KOPT-K1 (cell line): ENCODE measurements around the gene RIPK3.
"Not testable (repeated sequence)": the region's sequence is repeated elsewhere in the genome, so short reads cannot be mapped to it uniquely, and the experiment has no call there.

Experiments used
- H3K27ac ChIP-seq: fragments of 200-600 bp; sonication (generic); 2 replicates; pipeline ENCODE4 v1.5.1; 2016; ENCODE audit warnings: antibody characterized with exemption, mild to moderate bottlenecking, low read depth, low read length; ENCODE audit not compliant: poor library complexity, severe bottlenecking
- H3K36me3 ChIP-seq: fragments of 200-600 bp; sonication (generic); 2 replicates; pipeline ENCODE4 v1.5.1; 2017; ENCODE audit warnings: antibody characterized with exemption, mild to moderate bottlenecking, low read length, moderate library complexity; ENCODE audit not compliant: insufficient read depth
- H3K9me3 ChIP-seq: fragments of 200-600 bp; sonication (generic); 2 replicates; pipeline ENCODE4 v1.5.1; 2017; ENCODE audit warnings: antibody characterized with exemption, low read length, mild to moderate bottlenecking; ENCODE audit not compliant: insufficient read depth, poor library complexity, severe bottlenecking

The RIPK3 gene

DNA sequence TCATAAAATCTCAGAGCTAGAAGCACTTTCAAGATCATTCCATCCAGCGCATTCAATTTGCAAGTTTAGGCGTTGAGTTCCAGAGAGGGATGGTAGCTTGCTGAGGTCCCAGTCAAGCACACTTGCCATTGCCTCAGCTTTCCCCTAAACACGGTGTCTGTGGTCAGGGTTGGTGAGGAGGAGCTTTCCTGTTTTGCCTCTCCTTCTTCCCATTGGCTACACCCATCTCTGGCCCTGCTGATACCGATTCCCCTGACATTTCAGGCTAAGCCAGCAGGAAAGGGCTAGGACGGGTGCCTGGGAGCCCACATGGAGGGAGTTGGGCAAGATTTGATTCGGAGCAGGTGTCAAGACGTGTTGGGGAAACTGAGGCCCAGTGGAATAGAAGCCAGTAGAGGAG lies 37.3 kb upstream of the RIPK3 start:
- H3K27ac ChIP-seq, result no peak overlapping the region
- H3K36me3 ChIP-seq, result no peaks in the 10 kb centered on the region
- no peaks in the 10 kb centered on the region for H3K9me3 ChIP-seq

DNA sequence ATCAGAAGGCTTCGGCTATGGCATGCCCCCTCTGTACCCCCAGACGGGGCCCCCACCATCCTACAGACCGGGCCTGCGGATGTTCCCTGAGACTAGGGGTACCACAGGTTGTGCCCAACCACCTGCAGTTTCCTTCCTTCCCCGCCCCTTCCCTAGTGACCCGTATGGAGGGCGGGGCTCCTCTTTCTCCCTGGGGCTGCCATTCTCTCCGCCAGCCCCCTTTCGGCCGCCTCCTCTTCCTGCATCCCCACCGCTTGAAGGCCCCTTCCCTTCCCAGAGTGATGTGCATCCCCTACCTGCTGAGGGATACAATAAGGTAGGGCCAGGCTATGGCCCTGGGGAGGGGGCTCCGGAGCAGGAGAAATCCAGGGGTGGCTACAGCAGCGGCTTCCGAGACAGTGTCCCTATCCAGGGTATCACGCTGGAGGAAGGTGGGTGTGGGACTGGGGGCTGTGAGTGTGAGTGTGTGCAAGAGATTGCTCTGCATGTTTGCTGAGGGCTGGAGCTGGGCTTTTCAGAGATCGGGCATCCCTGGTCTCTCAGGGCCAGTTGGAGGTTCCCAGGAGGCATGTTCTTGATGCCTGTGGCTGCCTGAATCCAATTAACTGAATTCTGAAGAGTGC lies 36.8 kb upstream of the RIPK3 start:
- no peak overlapping the region for H3K27ac ChIP-seq
- H3K9me3 ChIP-seq, result no peaks in the 10 kb centered on the region
- H3K36me3 ChIP-seq, result no peaks in the 10 kb centered on the region

DNA sequence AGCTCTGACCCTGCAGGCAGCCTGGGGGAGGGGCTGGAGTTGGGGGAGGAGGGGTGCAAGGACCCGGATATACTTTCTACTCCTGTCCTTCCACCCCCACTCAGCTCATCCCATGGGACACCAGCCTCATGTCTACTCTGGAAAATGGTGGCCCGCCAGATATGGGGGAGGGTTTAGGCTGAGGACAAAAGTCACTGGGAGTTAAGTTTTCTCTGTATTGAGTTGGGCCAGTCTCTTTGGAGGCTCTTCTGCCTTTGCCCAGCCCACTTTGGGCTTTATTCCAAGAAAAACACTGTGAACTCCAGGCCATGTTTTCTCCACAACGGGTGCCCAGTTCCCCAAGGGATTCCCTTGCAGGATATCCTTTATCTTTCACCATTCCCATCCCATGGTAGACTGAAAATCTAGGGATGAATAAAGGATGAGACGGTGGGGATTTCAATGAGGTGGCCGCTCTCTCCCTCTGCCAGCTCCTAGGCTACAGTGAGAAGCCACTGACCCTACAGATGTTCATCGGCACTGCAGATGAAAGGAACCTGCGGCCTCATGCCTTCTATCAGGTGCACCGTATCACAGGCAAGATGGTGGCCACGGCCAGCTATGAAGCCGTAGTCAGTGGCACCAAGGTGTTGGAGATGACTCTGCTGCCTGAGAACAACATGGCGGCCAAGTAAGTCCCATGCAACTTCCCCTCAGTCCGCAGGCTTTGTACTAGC lies 33.1 kb upstream of the RIPK3 start:
- no peak overlapping the region for H3K27ac ChIP-seq
- H3K36me3 ChIP-seq, result no peaks in the 10 kb centered on the region

DNA sequence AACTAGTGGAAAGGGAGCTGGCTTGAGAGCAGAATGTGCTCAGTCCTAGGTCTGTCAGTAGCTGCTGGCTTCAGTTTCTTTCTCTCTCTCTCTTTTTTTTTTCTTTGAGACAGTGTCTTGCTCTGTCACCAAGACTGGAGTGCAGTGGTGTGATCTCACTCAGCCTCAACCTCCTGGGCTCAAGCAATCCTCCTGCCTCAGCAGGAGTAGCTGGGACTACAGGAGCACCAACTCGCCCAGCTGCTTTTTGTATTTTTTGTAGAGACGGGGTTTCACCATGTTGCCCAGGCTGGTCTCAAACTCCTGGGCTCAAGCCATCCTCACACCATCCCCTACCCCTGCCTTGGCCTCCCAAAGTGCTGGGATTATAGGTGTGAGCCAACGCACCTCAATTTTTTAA lies 31.8 kb upstream of the RIPK3 start:
- H3K27ac ChIP-seq, H3K36me3 ChIP-seq, H3K9me3 ChIP-seq: not testable (repeated sequence)

More for the DNA sequence above, 33.1 kb upstream of the RIPK3 start:
- no peaks in the 10 kb centered on the region for H3K9me3 ChIP-seq

DNA sequence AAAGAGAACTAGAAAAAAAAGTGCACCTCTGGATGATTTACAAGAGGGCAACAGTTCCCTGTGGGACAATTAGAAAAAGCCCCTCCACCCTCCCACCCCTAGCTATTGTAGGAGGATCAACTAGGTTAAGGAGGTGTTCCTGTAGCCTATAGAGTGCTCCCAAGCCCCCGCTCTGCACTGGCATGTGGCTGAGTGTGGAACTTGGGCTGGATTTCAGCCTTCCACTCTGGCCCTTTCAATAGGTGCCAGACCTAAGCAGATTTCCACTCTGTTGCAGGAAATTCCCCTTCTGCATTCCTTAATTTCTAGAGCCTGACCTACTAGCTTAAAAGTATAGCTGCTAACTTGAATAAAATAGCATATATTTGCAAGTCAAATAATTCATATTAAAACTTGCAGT lies 31.0 kb upstream of the RIPK3 start:
- Histone ChIP-seq H3K36me3 (no peaks in the 10 kb centered on the region), H3K27ac (no peak overlapping the region), H3K9me3 (no peaks in the 10 kb centered on the region)

DNA sequence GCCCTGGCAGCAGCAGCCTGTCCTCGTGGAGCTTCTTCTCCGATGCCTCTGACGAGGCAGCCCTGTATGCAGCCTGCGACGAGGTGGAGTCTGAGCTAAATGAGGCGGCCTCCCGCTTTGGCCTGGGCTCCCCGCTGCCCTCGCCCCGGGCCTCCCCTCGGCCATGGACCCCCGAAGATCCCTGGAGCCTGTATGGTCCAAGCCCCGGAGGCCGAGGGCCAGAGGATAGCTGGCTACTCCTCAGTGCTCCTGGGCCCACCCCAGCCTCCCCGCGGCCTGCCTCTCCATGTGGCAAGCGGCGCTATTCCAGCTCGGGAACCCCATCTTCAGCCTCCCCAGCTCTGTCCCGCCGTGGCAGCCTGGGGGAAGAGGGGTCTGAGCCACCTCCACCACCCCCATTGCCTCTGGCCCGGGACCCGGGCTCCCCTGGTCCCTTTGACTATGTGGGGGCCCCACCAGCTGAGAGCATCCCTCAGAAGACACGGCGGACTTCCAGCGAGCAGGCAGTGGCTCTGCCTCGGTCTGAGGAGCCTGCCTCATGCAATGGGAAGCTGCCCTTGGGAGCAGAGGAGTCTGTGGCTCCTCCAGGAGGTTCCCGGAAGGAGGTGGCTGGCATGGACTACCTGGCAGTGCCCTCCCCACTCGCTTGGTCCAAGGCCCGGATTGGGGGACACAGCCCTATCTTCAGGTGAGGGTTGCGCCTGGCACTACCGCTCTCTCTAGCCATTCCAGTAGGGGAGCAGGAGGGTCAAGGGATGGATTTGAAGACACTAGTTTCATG lies 30.3 kb upstream of the RIPK3 start:
- Histone ChIP-seq H3K36me3 (no peaks in the 10 kb centered on the region), H3K9me3 (no peaks in the 10 kb centered on the region), H3K27ac (no peak overlapping the region)

DNA sequence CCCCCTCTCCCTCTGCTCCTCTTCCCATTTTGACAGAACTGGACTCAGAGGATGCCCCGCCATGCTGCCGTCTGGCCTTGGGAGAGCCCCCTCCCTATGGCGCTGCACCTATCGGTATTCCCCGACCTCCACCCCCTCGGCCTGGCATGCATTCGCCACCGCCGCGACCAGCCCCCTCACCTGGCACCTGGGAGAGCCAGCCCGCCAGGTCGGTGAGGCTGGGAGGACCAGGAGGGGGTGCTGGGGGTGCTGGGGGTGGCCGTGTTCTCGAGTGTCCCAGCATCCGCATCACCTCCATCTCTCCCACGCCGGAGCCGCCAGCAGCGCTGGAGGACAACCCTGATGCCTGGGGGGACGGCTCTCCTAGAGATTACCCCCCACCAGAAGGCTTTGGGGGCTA lies 29.7 kb upstream of the RIPK3 start:
- Histone ChIP-seq H3K36me3 (no peaks in the 10 kb centered on the region), H3K9me3 (no peaks in the 10 kb centered on the region), H3K27ac (no peak overlapping the region)

DNA sequence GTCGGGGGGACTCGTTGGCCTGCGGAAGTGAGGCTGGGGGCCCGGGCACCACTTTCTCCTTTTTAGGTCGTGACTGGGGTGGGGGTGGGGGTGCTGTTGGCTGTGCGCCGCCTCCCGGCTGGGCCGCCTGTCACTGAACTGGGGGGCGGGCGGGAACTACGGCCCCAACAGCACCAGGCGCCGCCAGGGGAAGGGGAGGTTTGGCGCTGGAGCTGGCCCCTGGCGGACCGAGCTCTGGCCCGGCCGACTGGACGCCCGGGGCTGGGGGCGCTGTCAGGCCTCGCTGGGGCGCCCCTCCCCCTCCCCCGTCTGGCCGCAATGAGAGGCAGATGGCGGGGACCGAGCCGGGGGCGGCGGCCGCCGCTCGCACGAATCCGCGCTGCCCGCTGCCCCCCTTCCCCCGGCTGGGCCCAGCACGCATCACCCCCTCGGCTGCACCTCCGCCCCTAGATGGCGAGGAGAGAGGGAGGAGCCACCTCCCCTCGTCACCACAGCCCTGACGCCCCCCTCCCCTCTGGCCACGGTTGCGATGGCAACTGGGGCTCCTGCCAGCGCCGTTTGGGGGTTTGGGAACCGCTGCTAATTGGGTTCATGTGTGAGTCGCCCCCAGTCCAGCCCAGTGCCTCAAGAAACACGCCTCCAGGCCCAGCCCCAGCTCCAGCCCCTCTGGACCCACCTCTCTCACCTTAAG lies 28.9 kb upstream of the RIPK3 start:
- Histone ChIP-seq H3K27ac (no peak overlapping the region), H3K36me3 (no peaks in the 10 kb centered on the region), H3K9me3 (no peaks in the 10 kb centered on the region)

DNA sequence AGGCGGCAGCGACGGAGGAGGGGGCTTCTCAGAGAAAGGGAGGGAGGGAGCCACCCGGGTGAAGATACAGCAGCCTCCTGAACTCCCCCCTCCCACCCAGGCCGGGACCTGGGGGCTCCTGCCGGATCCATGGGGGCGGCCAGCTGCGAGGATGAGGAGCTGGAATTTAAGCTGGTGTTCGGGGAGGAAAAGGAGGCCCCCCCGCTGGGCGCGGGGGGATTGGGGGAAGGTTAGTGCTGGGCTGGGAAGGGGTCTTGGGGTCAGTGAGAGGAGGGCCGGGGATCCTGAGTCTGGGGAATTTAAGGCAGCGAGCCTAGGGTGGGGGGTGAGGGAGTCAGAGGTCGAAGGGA lies 28.4 kb upstream of the RIPK3 start:
- Histone ChIP-seq H3K9me3 (no peaks in the 10 kb centered on the region), H3K27ac (no peak overlapping the region)

DNA sequence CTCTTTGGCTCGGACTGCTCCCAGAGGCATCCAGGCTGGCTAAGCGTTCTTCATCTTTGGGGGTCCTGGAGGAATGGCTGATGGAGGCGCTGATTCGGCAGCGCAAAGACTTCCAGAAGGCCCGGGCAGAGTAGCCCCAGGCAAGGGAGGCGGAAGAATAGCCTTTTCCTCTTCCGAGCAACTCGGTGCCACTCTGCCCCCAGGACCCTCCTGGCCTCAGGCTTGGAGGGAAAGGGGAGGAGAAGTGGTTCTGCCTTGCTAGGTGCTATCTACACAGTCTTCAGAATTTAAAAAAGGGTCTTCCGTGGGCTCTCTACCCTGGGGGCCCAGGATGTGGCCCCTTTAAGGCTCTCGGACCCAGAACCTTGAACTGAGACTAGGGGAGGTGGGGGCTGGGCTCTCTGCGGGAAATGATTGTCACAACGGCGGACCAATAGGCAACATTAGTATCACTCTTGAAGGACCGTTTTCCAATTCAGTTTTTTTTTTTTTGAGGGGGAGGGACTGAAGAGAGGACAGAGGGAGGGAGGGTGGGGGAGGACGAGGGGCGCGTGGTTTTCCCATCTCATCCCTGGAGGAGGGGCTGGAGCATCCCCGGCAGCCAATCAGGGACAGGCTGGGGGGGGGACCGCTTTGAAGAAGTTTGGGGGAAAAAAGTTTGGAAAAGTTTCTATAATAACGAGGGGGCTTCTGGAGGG lies 27.9 kb upstream of the RIPK3 start, which contains the start of gene NFATC4:
TSS of gene NFATC4 (plus strand) at position 671 of the 698 bp plus-strand sequence. CDS start 157 bp downstream, outside the sequence.
- no peaks in the 10 kb centered on the region for H3K36me3 ChIP-seq
- no peaks in the 10 kb centered on the region for H3K9me3 ChIP-seq
- H3K27ac ChIP-seq, result no peak within 1 kb of the TSS

More for the DNA sequence above, 28.4 kb upstream of the RIPK3 start:
- no peaks in the 10 kb centered on the region for H3K36me3 ChIP-seq

DNA sequence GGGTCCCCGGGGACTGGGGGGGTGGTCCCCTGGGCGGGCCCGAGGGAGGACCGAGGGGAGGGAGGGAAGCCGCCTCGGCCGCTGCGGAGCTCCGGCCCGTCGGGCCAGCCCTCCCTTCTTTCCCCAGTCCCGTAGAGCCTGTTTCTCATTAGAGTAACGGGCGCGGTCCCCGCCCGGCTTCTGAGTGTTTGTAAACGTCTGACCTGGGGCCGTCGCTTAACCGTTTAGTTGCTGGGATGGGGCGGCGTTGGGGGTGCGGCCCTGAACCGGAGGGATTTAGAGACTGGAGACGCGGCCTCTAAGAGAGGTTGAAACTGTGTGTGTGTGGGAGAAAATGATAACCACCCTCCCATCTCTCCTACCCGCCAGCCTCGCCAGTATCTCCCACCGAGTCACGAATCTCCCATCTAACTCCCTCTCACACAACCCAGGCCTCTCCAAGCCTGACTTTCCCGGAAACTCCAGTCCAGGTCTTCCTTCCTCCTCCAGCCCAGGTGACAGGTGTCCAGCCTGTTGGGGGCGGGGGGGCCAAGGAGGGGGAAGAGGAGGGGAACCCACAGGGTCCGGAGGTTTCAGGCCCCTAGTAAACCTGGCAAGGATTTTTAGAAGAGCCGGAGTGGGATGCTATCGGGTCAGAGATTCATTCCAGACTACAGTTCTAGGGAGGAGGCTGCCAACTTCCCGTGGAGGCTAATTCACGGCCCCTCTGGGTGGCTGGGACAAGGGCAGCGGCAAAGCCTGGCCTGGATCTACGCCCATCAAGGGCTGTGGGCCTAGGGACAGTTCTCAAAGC lies 27.1 kb upstream of the RIPK3 start:
- Histone ChIP-seq H3K36me3 (no peaks in the 10 kb centered on the region), H3K27ac (no peak overlapping the region)

DNA sequence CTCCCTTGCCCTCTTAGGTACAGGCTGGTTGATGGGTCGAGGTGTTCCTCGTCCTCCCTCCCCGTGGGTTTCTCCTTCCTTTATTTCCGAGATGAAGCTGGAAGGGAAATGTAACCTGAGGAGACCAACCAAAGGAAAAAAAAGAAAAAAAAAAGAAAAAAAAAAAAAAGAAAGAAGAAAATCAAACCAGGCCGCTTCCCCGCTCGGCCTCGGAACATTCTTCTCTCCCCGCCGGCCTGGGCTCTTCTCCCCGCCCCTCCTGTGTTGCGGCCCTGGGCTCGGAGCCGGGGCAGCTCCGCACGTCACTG lies 26.6 kb upstream of the RIPK3 start:
- Histone ChIP-seq H3K36me3 (no peaks in the 10 kb centered on the region), H3K27ac (no peak overlapping the region), H3K9me3 (no peaks in the 10 kb centered on the region)

More for the DNA sequence above, 27.1 kb upstream of the RIPK3 start:
- no peaks in the 10 kb centered on the region for H3K9me3 ChIP-seq

DNA sequence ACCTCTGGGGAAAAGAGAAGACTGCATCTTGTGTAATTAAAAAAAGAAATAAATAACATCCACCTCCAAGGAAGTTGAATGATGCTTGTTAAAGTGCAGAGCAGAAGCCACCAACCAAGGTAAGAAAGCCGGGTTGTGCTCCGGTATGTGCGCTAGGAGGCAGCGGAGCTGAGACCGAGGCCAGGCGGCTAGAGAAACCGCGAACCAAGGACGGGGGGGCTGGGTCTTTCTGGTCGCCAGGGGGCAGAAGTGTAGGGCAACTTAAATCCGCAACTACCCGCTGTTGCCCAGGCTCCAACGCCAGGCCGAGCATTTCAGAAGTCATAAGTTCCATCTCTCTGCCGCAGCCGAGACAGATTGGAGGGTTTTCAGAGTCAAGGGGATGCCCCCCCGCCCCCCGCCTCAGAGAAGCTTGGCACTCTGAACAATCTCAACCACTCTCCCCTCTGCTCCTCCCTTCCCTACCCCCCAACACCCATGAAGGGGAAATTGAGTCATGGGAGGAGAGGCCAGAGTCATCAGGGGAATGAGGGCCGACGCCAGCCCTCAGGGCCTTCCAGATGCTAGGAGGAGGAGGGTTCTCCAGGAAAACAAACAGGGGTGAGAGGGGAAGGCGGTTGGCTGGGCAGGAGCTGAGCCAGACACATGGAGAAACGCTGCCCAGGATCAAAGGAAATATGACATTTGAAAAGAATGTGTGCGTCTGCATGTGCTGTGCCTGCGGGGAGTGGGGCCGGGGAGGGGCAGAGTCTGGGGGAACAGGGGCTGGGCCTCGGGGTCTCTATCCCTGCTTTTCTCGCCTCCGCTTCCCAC lies 26.0 kb upstream of the RIPK3 start:
- Histone ChIP-seq H3K36me3 (no peaks in the 10 kb centered on the region), H3K9me3 (no peaks in the 10 kb centered on the region), H3K27ac (no peak overlapping the region)
